M059J (cell line): ENCODE measurements around the gene PM20D1. TPM values are rescaled to one million over a fixed set of nuclear protein-coding genes. Genes with fewer than 3 reads are reported as not detected.

Experiments used
- DNase-seq: peaks from one replicate; pipeline ENCODE4 v3.0.0-alpha.2; 2012; ENCODE audit warnings: low read depth
- total RNA-seq: library from RNA; depleted of rRNA; stranded (reverse); fragments of >200 nt; shearing (Covaris generic); gene quantifications from 2 replicates; pipeline ENCODE4 v1.2.3, GENCODE V29; 2014

Gene PM20D1
- total RNA-seq, 1 experiment from 2014 or later: not detected

GRCh38 chr1:205842229-205842628 is 7.7 kb downstream of the PM20D1 start:
- no peak for DNase-seq

- no peak for DNase-seq
Measured at GRCh38 chr1:205840146-205840923, 9.6 kb downstream of the PM20D1 start.

- no peak for DNase-seq
Measured at GRCh38 chr1:205837382-205837970, 12.5 kb downstream of the PM20D1 start.

- no peak for DNase-seq
Measured at GRCh38 chr1:205834751-205835150, 15.2 kb downstream of the PM20D1 start.

- DNase-seq: no peak
Measured at GRCh38 chr1:205832326-205832751, 17.6 kb downstream of the PM20D1 start.

GRCh38 chr1:205827623-205828022 is 22.3 kb downstream of the PM20D1 start:
- no peak for DNase-seq

GRCh38 chr1:205826995-205827394 is 22.9 kb downstream of the PM20D1 start:
- DNase-seq: no peak

- DNase-seq: no peak
Measured at GRCh38 chr1:205826016-205826806, 23.7 kb downstream of the PM20D1 start.

GRCh38 chr1:205824180-205824579 is 25.8 kb downstream of the PM20D1 start:
- peak; percentile 48 for DNase-seq

- peak; percentile 17 for DNase-seq
Measured at GRCh38 chr1:205823260-205823659, 26.7 kb downstream of the PM20D1 start.

GRCh38 chr1:205822397-205822796 is 27.5 kb downstream of the PM20D1 start:
- DNase-seq: no peak

GRCh38 chr1:205817988-205818387 is 31.9 kb downstream of the PM20D1 start:
- no peak for DNase-seq

GRCh38 chr1:205817364-205817763 is 32.6 kb downstream of the PM20D1 start:
- DNase-seq: no peak

GRCh38 chr1:205813755-205814058 is 36.2 kb downstream of the PM20D1 start:
- DNase-seq: no peak

- peak; percentile 88 for DNase-seq
Measured at GRCh38 chr1:205812878-205813754, 36.8 kb downstream of the PM20D1 start, which contains the start of gene SLC41A1. SLC41A1 (minus strand) TSS chr1:205813198; CDS start chr1:205810441, 2,757 bp downstream.

GRCh38 chr1:205812271-205812877 is 37.6 kb downstream of the PM20D1 start:
- peak; percentile 30 for DNase-seq

- DNase-seq: peak; percentile 19
Measured at GRCh38 chr1:205811660-205812059, 38.3 kb downstream of the PM20D1 start.

GRCh38 chr1:205810448-205811157 is 39.3 kb downstream of the PM20D1 start:
- DNase-seq: no peak

- DNase-seq: no peak
Measured at GRCh38 chr1:205809942-205810345, 40.0 kb downstream of the PM20D1 start.

GRCh38 chr1:205809469-205809868 is 40.5 kb downstream of the PM20D1 start:
- no peak for DNase-seq
